ENCODE data around the gene SYF2. TPM values are rescaled to one million over a fixed set of nuclear protein-coding genes. Genes with fewer than 3 reads are reported as not detected.
"Not testable (repeated sequence)": the region's sequence is repeated elsewhere in the genome, so short reads cannot be mapped to it uniquely, and the experiment has no call there.

Gene SYF2
- total RNA-seq, result 39.1 and 42.9 TPM in 2 replicates

DNA sequence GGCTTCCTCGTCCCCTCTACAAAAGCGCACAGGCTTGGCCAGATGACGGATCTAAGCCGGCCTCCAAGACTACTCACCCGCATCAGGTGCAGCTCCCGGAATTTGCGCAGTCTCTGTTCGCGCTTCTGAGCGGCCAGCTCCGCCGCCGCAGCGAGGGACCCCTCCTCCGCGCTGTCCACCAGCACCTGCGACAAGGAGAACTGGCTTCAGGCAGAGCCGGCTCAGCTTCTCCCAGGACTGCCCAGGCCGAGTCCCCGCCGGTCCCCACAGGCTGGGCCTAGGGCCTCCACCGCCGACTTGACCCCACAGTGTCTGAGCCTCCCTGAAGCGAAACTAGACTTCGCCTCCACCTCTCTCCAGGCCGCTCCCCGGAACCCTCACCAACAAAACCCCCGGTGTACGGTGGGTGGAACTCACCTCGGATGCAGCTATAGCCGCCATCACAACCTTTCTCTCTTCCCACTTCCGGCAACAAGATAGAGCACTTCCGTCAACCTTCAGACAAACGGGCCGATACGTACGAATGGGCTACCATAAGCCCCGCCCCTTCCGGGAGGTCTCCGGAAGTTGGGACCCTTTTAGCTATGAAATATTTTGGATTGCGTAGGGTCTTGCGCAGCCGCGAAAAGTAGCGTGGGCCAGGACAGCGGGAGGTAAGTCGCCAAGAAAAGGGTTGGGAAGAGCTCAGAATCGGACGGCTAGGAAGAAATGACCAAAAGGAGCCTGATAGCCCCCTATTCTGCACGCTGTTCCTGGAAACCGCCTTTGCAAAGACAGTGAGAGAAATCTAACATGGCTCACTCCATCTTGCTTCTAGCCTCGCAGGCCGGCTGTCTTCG, at the start of gene SYF2:
Gene SYF2, minus strand, starts transcription at position 476 of the 839 bp plus-strand sequence. Its CDS starts 35 bp downstream, at position 441.
- intact Hi-C loops (cut with micrococcal nuclease), result loop anchor here (1.0 to 10.0 kb wide), 11 partner anchors 8 to 766 kb away; partner anchors contain the start of genes CLIC4, MACO1, PAFAH2 and RSRP1

DNA sequence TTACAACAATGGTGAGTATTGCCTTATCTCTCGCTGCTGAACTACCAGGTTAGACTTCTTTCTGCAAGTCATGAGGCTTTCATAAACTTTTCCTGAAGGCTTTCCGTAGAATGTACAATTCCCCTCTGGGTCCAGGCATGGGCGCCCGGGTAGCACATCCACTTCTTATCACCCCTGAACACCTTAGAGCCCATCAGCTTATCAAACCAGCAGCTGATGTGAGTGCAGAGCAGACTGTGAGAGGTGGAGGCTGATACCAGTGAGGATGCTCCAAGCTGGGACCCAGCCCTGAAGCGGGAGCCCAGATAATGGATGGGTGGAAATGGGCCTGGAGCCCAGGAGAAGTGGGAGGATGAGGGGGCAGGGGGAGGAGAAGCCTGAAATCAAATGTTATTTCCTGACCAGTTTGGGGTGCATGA, 47.4 kb upstream of the SYF2 start:
- intact Hi-C loops (cut with micrococcal nuclease), result not testable (repeated sequence)

DNA sequence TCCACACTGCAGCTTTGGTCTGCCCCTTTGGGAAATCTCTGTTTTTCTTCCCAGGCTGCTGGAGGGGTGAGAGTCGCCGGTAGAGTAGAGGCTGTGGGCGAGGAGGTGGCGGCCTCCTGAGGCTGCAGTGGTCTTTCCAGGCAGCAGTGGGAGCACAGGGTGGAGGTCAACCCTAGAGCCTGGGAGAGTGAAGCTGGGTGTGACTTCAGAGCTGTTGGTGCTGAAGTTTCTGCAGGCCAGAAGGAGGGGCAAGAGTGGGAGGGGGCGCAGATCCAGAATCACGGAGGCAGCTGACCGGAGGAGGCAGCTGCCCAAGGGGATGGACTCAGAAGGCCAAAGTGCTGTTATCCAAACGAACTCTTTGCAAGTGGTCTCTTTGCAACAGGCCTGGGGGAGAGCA, 46.5 kb upstream of the SYF2 start:
- intact Hi-C loops (cut with micrococcal nuclease), result not testable (repeated sequence)

DNA sequence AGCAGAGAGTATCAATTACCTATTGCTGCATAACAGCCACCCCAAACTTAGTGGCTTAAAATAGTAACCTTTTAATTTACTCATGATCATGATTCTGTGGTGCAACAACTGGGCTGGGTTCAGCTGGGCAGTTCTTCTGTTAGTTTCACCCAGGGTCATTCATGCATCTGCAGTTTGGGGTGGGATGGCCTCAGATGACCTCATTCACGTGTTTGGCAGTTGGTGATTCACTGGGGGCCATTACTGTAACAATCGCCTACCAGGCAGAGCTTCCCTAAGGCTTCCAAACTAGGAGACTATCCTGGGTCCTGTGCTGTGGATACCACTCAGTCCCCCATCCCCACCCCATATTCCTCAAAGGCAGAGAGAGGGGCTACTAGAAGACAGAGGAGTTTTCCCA, 46.1 kb upstream of the SYF2 start:
- intact Hi-C loops (cut with micrococcal nuclease), result not testable (repeated sequence)

- intact Hi-C loops (cut with micrococcal nuclease), result not testable (repeated sequence)
These were observed 45.0 kb upstream of the SYF2 start for GRCh38 chr1:25277295-25277694.

- intact Hi-C loops (cut with micrococcal nuclease), result not testable (repeated sequence)
These were observed 43.3 kb upstream of the SYF2 start for GRCh38 chr1:25275648-25276047.

DNA sequence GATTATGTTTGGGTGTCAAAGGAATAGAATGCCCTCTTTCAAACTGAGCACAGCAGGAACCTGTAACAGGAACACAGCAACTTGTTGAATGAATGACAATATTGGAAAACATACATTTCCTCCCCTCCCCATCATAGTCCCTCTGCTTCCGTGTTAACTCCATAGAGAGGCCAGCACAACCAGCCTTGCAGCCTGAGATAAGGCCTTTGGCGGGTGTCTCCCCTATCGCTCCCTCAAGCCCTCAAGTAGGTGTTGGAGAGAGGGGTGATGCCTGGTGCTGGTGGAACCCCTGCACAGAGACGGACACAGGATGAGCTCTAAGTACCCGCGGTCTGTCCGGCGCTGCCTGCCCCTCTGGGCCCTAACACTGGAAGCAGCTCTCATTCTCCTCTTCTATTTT, 39.9 kb upstream of the SYF2 start, which contains the start of gene RHD:
Gene RHD, plus strand, starts transcription at position 272 of the 400 bp plus-strand sequence. Its CDS starts 39 bp downstream, at position 311.
- intact Hi-C loops (cut with micrococcal nuclease), result not testable (repeated sequence)

DNA sequence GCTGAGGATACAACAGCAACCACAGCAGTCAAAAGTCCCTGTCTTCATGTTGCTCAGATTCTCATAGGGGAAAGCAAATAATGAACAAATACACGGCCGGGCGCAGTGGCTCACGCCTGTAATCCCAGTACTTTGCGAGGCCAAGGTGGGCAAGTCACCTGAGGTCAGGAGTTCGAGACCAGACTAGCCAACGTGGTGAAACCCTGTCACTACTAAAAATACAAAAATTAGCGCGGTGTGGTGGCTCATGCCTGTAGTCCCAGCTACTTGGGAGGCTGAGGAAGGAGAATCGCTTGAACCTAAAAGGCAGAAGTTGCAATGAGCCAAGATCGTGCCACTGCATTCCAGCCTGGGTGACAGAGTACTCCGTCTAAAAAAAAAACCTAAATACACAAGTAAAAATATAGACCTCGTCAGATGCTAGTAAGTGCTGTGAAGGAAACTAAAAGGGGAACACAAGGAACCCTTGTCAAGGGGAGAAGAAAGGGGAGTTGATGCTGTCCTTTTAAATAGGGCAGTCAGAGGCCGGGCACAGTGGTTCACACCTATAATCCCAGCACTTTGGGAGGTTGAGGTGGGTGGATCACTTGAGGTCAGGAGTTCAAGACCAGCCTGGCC, 36.0 kb upstream of the SYF2 start:
- intact Hi-C loops (cut with micrococcal nuclease), result loop anchor here (1.0 to 2.0 kb wide), 2 partner anchors 36 to 71 kb away; partner anchors contain the start of genes SYF2 and TMEM50A

GRCh38 chr1:25267288-25268142, 35.2 kb upstream of the SYF2 start:
- intact Hi-C loops (cut with micrococcal nuclease), result loop anchor here (1.0 to 2.0 kb wide), 2 partner anchors 35 to 71 kb away; partner anchors contain the start of genes SYF2 and TMEM50A

DNA sequence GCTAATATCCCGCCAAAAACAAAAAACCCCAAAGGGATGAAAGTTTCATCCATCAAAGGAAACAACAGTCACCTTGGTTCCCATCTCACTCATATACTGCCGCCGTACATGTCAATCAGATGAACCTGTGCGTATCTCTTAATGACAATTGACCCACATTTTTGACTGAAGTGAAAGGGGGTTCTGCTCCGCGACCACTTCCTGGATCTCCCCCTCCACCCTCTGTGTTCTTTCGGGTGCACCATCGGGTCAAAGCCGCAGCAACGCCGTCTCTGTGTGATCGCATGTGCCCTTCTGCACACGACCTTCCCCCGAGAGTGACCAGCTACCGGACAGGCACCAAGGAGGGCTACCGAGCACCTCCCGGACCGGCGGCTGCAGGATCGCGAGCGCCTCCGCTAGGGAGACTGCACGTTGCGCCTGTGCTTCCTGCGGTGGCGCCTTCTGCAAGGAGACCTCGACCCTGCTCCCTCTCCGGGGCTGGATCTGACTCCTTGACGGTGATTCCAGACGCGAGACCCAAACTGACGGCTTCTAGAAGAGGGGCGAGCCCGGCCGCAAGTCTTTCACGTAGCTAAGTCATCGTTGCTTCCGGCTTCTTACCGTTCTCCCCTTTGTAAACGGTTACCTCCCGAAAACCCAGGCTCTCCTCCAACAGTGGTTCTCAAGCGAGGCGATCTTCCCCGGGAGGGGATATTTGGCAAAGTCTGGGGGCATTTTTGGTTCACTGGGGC, 34.4 kb upstream of the SYF2 start:
- intact Hi-C loops (cut with micrococcal nuclease), result loop anchor here (1.0 kb wide), 1 partner anchor 19 kb away; the partner anchor contains the start of gene RSRP1

GRCh38 chr1:25260336-25260735, 28.0 kb upstream of the SYF2 start:
- intact Hi-C loops (cut with micrococcal nuclease), result not testable (repeated sequence)

- intact Hi-C loops (cut with micrococcal nuclease), result not testable (repeated sequence)
These were observed 27.5 kb upstream of the SYF2 start for GRCh38 chr1:25259813-25260212.

DNA sequence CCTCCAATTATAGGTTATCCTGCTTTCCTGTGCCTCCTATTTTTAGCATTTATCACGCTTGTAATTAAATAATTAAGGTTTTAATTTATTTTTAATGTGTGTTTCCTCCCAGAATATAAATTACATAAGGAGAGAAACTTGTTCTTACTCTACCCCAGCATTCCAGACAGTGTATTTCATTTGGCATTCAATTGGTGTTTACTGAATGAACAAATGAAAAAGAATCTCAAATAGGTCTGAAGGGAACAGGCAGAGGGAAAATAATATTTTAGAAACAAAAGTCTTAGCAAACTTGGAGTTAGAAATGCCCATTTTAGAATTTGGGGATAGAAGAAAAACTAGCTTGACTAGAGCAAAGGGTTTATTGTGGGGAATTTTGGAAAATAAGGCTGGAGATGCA, 24.9 kb upstream of the SYF2 start:
- intact Hi-C loops (cut with micrococcal nuclease), result no loop called here

DNA sequence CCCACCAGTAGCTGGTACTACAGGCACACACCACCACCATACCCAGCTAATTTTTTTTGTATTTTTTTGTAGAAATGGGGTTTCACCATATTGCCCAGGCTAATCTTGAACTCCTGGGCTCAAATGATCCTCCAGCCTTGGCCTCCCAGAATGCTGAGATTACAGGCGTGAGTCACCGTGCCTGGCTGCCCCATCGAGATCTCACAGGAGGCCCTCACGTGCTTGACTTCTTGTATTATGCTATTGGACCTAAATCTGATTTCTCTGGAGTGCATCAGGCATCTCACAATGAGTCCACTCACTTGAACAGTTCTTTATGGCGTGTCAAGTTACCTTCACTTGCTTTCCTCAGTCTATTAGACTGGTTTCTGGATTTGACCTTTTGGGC, 24.3 kb upstream of the SYF2 start:
- intact Hi-C loops (cut with micrococcal nuclease), result no loop called here

DNA sequence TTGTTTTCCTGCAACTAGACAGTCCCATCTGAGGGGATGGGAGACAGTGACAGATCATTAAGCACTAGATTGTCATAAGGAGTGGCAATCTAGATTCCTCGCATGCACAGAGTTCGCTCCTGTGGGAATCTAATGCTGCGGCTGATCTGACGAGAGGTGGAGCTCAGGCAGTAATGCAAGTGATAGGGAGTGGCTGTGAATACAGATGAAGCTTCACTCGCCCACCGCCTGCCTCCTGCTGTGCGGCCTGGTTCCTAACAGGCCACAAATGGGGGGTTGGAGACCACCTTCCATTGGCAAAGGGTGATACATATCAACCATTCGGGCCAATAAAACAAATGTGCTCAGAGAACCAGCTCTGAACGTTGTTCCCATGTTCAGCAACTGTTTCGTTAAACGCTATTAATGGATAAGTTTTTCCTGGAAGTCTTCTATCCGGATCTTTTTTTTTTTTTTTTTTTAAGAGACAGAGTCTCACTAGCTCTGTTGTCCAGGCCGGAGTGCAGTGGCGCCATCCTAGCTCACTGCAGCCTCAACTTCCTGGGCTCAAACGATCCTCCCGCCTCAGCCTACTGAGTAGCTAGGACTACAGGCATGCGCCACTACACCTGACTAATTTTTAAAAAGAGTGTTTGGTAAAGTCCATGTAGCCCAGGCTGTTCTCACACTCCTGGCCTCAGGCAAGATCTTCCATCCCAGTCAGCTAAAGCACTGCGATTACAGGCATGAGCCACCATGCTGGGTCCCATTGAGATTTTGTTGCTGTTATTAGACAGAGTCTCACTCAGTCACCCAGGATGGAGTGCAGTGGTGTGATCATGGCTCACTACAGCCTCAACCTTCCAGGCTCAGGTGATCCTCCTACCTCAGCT, 23.6 kb upstream of the SYF2 start:
- intact Hi-C loops (cut with micrococcal nuclease), result no loop called here

DNA sequence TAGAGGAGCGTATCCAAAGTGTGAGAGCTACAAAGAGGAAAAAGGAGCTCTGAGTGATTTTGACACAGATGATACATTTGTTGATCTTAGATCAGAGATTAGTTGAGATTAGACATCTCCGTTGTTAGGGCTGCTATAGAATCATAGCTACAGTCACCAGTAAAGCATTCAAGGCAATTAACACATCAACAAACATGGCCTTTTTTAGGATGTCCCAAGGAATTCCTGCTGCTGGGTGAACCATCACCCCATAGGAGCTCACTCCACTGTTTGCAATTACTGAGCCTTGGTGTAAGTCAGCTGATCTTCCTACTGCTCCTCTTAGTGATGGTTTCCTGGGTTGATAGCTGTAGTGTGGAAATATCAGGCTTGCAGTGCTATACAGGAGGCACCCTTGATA, 21.6 kb upstream of the SYF2 start:
- intact Hi-C loops (cut with micrococcal nuclease), result no loop called here

DNA sequence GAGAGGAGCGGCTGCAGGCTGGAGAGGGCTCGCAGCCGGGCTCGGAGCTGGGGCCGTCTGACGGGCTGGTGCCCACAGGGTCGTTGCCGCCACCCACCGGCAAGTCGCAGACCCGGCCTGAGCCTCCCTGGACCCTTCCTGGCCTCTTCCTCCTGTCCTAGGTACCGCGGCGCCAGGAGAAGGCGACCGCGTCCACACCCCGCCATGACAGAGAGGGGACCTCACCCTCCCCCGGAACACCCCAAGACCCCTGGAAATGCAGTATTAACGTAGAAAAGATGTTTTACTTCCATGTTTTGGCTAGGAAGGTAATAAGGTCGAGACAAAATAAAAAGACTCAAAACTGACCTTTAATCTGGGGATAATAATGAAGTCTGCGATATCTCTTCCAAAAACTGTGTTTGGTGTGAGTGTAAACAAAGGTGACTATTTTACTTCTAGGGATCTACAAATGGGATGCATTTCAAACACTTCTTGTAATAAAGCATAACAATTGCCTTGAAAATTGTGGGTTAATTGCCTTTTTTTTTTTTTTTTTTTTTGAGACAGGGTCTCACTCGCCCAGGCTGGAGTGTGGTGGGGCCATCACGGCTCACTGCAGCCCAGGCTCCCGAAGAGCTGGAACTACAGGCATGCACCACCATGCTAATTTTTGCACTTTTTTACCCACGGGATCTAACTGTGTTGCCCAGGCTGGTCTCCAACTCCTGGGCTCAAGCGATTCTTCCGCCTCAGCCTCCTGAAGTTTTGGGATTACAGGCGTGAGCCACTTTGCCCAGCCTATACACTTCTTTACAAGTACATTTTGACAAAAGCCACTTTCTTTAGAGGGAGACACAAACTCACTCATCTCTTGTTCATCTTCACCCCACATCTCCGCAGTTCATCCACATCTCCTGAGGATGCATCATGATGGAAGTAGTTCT, 15.8 kb upstream of the SYF2 start:
- intact Hi-C loops (cut with micrococcal nuclease), result loop anchor here (1.0 to 10.0 kb wide), 15 partner anchors 9 to 1881 kb away; partner anchors contain the start of genes ARID1A, CLIC4, HMGN2 and MACO1
